Endothelial cell of umbilical vein (primary cell): ENCODE data around the gene CHRNE. TPM values are rescaled to one million over a fixed set of nuclear protein-coding genes. Genes with fewer than 3 reads are reported as not detected.

ENCODE experiments used
- BruUV-seq: library from RNA; stranded (reverse); fragments of 400-500 nt; replicated peaks from 2 replicates; lab custom pipeline; 2021; lab: Mats Ljungman, UMichigan
- CTCF ChIA-PET: fragments of 300-600, 350-600 bp; sonication (Branson Sonifier 250); formaldehyde crosslinking; loops from one replicate; lab custom pipeline; 2021; ENCODE audit warnings: antibody characterized with exemption, inconsistent platforms; lab: Charles Lee
- POLR2A ChIA-PET: fragments of 300-600, 350-600 bp; sonication (Branson Sonifier 250); formaldehyde crosslinking; loops from one replicate; lab custom pipeline; 2021; ENCODE audit warnings: antibody characterized with exemption, inconsistent platforms; lab: Charles Lee
- DNase-seq: peaks from one replicate; pipeline ENCODE4 v3.0.0-alpha.2; 2011; ENCODE audit warnings: low read depth, low spot score
- FAIRE-seq: peaks from 2 replicates; lab custom pipeline; 2011; peaks lifted over from hg19 to GRCh38; lab: Jason Lieb, UNC
- H2AFZ ChIP-seq: 2 replicates; pipeline ENCODE4 v1.6.0; 2012; ENCODE audit warnings: low read depth, low read length, control low read depth, inconsistent platforms
- H3K27ac ChIP-seq: 2 replicates; pipeline ENCODE4 v1.5.1; 2011; ENCODE audit warnings: low read depth, mild to moderate bottlenecking, control low read depth, low read length, moderate library complexity; ENCODE audit not compliant: insufficient read depth
- H3K27me3 ChIP-seq, 2 experiments: 2 replicates each; pipeline versions ENCODE4 v1.6.0 to v1.6.1; 2011; ENCODE audit warnings: low read length in 2 of 2, mixed read lengths in 1 of 2; ENCODE audit not compliant: control insufficient read depth in 2 of 2, insufficient read depth in 2 of 2
- H3K36me3 ChIP-seq, 2 experiments: 2 replicates in 1 of 2; 3 replicates in 1 of 2; pipeline ENCODE4 v1.5.1; 2011; ENCODE audit warnings: low read length in 2 of 2, mild to moderate bottlenecking in 1 of 2, moderate library complexity in 1 of 2; ENCODE audit not compliant: control insufficient read depth in 2 of 2, insufficient read depth in 2 of 2; ENCODE audit errors: extremely low read depth in 1 of 2
- H3K4me1 ChIP-seq: 3 replicates; pipeline ENCODE4 v1.5.1; 2011; ENCODE audit warnings: mild to moderate bottlenecking, low read length; ENCODE audit not compliant: control insufficient read depth, insufficient read depth; ENCODE audit errors: extremely low read depth
- H3K4me2 ChIP-seq: 2 replicates; pipeline ENCODE4 v1.6.1; 2011; ENCODE audit warnings: low read length, control low read depth, mixed read lengths; ENCODE audit not compliant: insufficient read depth
- H3K4me3 ChIP-seq, 3 experiments: fragments of 200-600 bp in 1 of 3; sonication (generic), shearing (Covaris generic) in 1 of 3; replicated peaks in 1 of 3; 2 replicates each; pipeline ENCODE4 v1.5.1; 2011 to 2016; ENCODE audit warnings: control low read depth in 3 of 3, low read length in 3 of 3, mild to moderate bottlenecking in 2 of 3, inconsistent platforms in 1 of 3, low read depth in 1 of 3, moderate library complexity in 1 of 3; ENCODE audit not compliant: insufficient read depth in 1 of 3
- H3K79me2 ChIP-seq: 2 replicates; pipeline ENCODE4 v1.6.0; 2012; ENCODE audit warnings: low read length, inconsistent platforms; ENCODE audit not compliant: control insufficient read depth, insufficient read depth
- H3K9ac ChIP-seq: replicated peaks from 2 replicates; pipeline ENCODE3; 2011; ENCODE audit warnings: low read length, control low read depth; ENCODE audit not compliant: insufficient read depth; ENCODE audit errors: extremely low read depth
- H3K9me1 ChIP-seq: replicated peaks from 3 replicates; pipeline ENCODE4 v1.6.0; 2011; ENCODE audit warnings: mild to moderate bottlenecking, low read length; ENCODE audit not compliant: control insufficient read depth, insufficient read depth; ENCODE audit errors: extremely low read depth
- H3K9me3 ChIP-seq: replicated peaks from 2 replicates; pipeline ENCODE4 v1.5.1; 2012; ENCODE audit warnings: low read length, inconsistent platforms; ENCODE audit not compliant: control insufficient read depth, insufficient read depth
- H4K20me1 ChIP-seq: replicated peaks from 2 replicates; pipeline ENCODE3; 2011; ENCODE audit warnings: mild to moderate bottlenecking, low read length; ENCODE audit not compliant: control insufficient read depth, insufficient read depth; ENCODE audit errors: extremely low read depth
- EZH2 ChIP-seq: IDR thresholded peaks from 2 replicates; pipeline ENCODE4 v1.6.1; 2012; ENCODE audit warnings: borderline replicate concordance, low read depth, mild to moderate bottlenecking, moderate library complexity, low read length, inconsistent platforms; ENCODE audit not compliant: severe bottlenecking
- JUN ChIP-seq: IDR thresholded peaks from 2 replicates; pipeline ENCODE4 v1.6.1; 2011; ENCODE audit warnings: borderline replicate concordance, low read depth; ENCODE audit not compliant: insufficient read length, insufficient read depth
- dilution Hi-C: fragments of 300-500 bp; cut with MboI; formaldehyde crosslinking; loops from one replicate; pipeline ENCODE4 v1.15.0; 2019; ENCODE audit warnings: low sequenced_read_pairs; ENCODE audit not compliant: extremely low pct_ligation_motif_present
- intact Hi-C: fragments of 100-400 bp; cut with micrococcal nuclease; formaldehyde crosslinking; loops from one replicate; pipeline ENCODE4 v1.10.0; 2022
- polyA plus RNA-seq, 4 experiments: library from polyadenylated mRNA; depleted of rRNA in 3 of 4; stranded (reverse) in 3 of 4; unstranded in 1 of 4; fragments of >200 nt; gene quantifications; 2 replicates each; pipeline versions ENCODE4 v1.2.1 to v1.2.3, GENCODE V29; 2011 to 2012; ENCODE audit warnings: missing spikeins in 1 of 4
- total RNA-seq: library from RNA; stranded (reverse); gene quantifications from 2 replicates; pipeline ENCODE4 v1.2.3, GENCODE V29; 2021
- TF ChIP-seq, protein P1 (sequence below), 2 donors: IDR thresholded peaks; 1 replicate in 1 of 2; 2 replicates in 1 of 2; pipeline ENCODE4 v1.5.1; 2011; ENCODE audit warnings: low read length in 2 of 2, mild to moderate bottlenecking in 2 of 2, moderate library complexity in 2 of 2, control low read depth in 1 of 2, inconsistent platforms in 1 of 2, low read depth in 1 of 2; ENCODE audit not compliant: insufficient read depth in 1 of 2; ENCODE audit errors: extremely low read depth in 1 of 2

Gene CHRNE
- total and polyA plus RNA-seq, 2 donors (not counting 3 experiments of a cell fraction or from before 2014, with no cell fraction given) = 0.84 to 1.1 TPM

DNA sequence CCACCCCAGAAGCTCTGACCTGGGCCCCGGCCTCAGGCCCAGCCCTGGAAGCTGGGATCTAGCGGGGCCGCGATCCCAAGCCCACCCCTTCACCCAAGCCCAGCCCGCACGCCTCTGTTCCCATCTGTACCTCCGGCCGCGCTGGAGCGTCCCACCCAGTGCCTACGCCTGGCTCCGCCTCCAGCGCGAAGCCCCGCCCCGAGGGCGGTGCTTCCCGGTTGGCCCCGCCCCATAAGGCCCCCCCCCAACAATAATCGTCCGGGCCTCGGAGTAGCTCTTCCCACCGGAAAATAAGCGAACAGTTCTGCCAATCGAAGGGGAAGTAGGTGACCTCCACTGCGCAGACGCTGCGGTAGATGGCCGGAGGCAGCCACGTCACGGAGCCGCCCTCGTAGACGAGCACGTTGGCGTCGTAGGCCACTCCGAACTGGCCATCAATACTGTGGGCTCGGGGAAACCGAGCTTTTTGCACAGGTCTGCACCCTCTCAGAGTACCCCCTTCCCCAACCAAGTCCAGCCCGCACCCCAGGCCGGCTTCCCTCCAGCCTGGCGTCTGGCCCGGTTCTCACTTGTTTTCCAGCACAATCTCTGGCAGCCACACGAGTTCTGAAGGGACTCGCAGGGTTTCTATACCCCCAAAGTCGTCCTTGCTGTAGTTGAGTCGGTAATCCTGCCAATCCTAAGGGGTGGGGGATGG lies 1.1 kb downstream of the CHRNE start:
- peak overlapping the region; percentile 23 for H3K27ac ChIP-seq
- H3K27me3 ChIP-seq = no peaks in the 10 kb centered on the region
- ChIA-PET POLR2A (interaction anchor here (0.6 to 1.3 kb wide), 2 partner anchors 66 to 192 kb away, joined by 3 to 6 read pairs; partner anchors contain the start of genes ARRB2 and SPAG7), CTCF (interaction anchor here (1.0 to 6.9 kb wide), 9 partner anchors 23 to 193 kb away, joined by 3 to 70 read pairs (median 4); partner anchors contain the start of genes ARRB2, GLTPD2, PFN1 and PSMB6)
- intact Hi-C loops = loop anchor here (5.0 kb wide), 2 partner anchors 114 to 169 kb away; partner anchors contain the start of genes GLTPD2, MED11 and VMO1
- DNase-seq = peak; percentile 57
- H3K4me1 ChIP-seq = peaks cover 10% of the 10 kb centered on the region
- peak overlapping the region; percentile 35 for H3K4me2 ChIP-seq
- peaks cover 0 to 5% of the 10 kb centered on the region in 2 experiments for H3K36me3 ChIP-seq
- H2AFZ ChIP-seq = peak overlapping the region; percentile 31
- BruUV-seq = no TSS peak
- H3K9me1 ChIP-seq = no peaks in the 10 kb centered on the region
- no peak for TF ChIP-seq JUN
- TF ChIP-seq, protein P1, sequence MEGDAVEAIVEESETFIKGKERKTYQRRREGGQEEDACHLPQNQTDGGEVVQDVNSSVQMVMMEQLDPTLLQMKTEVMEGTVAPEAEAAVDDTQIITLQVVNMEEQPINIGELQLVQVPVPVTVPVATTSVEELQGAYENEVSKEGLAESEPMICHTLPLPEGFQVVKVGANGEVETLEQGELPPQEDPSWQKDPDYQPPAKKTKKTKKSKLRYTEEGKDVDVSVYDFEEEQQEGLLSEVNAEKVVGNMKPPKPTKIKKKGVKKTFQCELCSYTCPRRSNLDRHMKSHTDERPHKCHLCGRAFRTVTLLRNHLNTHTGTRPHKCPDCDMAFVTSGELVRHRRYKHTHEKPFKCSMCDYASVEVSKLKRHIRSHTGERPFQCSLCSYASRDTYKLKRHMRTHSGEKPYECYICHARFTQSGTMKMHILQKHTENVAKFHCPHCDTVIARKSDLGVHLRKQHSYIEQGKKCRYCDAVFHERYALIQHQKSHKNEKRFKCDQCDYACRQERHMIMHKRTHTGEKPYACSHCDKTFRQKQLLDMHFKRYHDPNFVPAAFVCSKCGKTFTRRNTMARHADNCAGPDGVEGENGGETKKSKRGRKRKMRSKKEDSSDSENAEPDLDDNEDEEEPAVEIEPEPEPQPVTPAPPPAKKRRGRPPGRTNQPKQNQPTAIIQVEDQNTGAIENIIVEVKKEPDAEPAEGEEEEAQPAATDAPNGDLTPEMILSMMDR (IDR thresholded peaks at IDR 0.05; ENCODE audit: extremely low read depth in 1 of 2, insufficient read depth in 1 of 2, low read depth in 1 of 2, low read length in 2 of 2) = no peak
- TF ChIP-seq EZH2 = no peak
- peak overlapping the region; percentile 26 for H3K9ac ChIP-seq
- H3K9me3 ChIP-seq = no peaks in the 10 kb centered on the region
- H3K4me3 ChIP-seq = peak overlapping the region in 1 of 3 experiments; percentile 8
- peak; percentile 71 for FAIRE-seq
- dilution Hi-C loops = no loop called here
- H4K20me1 ChIP-seq = no peaks in the 10 kb centered on the region
- H3K79me2 ChIP-seq = no peaks in the 10 kb centered on the region
